Neural progenitor cell (in vitro differentiated cells): ENCODE measurements around the gene ZSCAN10.

Experiments used
- CTCF ChIP-seq: fragments of 200-600 bp; sonication (generic); IDR thresholded peaks from 2 replicates; pipeline ENCODE4 v1.5.1; 2017; ENCODE audit warnings: antibody characterized with exemption, mild to moderate bottlenecking
- EZH2phosphoT487 ChIP-seq: fragments of 200-600 bp; sonication (generic); IDR thresholded peaks from 2 replicates; pipeline ENCODE4 v1.6.1; 2017; ENCODE audit warnings: antibody characterized with exemption

- TF ChIP-seq CTCF: no peak
- no peak for TF ChIP-seq EZH2phosphoT487
Observed at GRCh38 chr16:3118846-3119245, 19.8 kb upstream of the ZSCAN10 start.
